Putamen (tissue), 1 donor: ENCODE results near the gene CHAT.

ENCODE experiments used
- DNase-seq: peaks from one replicate; pipeline ENCODE4 v3.0.0-alpha.2; 2016; ENCODE audit warnings: low spot score

CHAT gene

GRCh38 chr10:49612513-49613164 lies 1.2 kb upstream of the CHAT start:
- DNase-seq: no peak

- no peak for DNase-seq
Measured at GRCh38 chr10:49613165-49613881, 514 bp upstream of the CHAT start.

- DNase-seq: no peak
Measured at GRCh38 chr10:49614242-49615198, 683 bp downstream of the CHAT start.

GRCh38 chr10:49615213-49615612 lies 1.4 kb downstream of the CHAT start:
- DNase-seq: no peak

GRCh38 chr10:49615721-49616120 lies 1.9 kb downstream of the CHAT start:
- no peak for DNase-seq

- DNase-seq: no peak
Measured at GRCh38 chr10:49616421-49617101, 2.7 kb downstream of the CHAT start.

GRCh38 chr10:49617121-49618020 lies 3.5 kb downstream of the CHAT start:
- DNase-seq: no peak

GRCh38 chr10:49618821-49619220 lies 5.0 kb downstream of the CHAT start:
- no peak for DNase-seq

- no peak for DNase-seq
Measured at GRCh38 chr10:49619613-49620012, 5.8 kb downstream of the CHAT start.

GRCh38 chr10:49620286-49620810 lies 6.5 kb downstream of the CHAT start:
- no peak for DNase-seq

- DNase-seq: no peak
Measured at GRCh38 chr10:49620841-49621378, 7.1 kb downstream of the CHAT start.

- no peak for DNase-seq
Measured at GRCh38 chr10:49621561-49621960, 7.7 kb downstream of the CHAT start.

GRCh38 chr10:49622426-49623425 lies 8.9 kb downstream of the CHAT start:
- DNase-seq: no peak

- no peak for DNase-seq
Measured at GRCh38 chr10:49624629-49625028, 10.8 kb downstream of the CHAT start.

- DNase-seq: no peak
Measured at GRCh38 chr10:49625411-49625810, 11.6 kb downstream of the CHAT start.

- DNase-seq: no peak
Measured at GRCh38 chr10:49627038-49627437, 13.2 kb downstream of the CHAT start.

- no peak for DNase-seq
Measured at GRCh38 chr10:49627644-49628247, 13.9 kb downstream of the CHAT start.

- no peak for DNase-seq
Measured at GRCh38 chr10:49628599-49628998, 14.8 kb downstream of the CHAT start.

GRCh38 chr10:49629431-49629881 lies 15.6 kb downstream of the CHAT start:
- DNase-seq: no peak
